GM13976 (cell line): ENCODE measurements around the gene EHF.

ENCODE experiments used
- DNase-seq: peaks from one replicate; pipeline ENCODE4 v3.0.0; 2012; ENCODE audit warnings: low spot score
- CTCF ChIP-seq: IDR thresholded peaks from 2 replicates; pipeline ENCODE4 v1.5.1; 2012; ENCODE audit warnings: borderline replicate concordance, mild to moderate bottlenecking; ENCODE audit not compliant: insufficient read depth; ENCODE audit errors: extremely low read depth, missing control alignments, control extremely low read depth
- in situ Hi-C: fragments of 300-500 bp; cut with MboI; formaldehyde crosslinking; loops from one replicate; pipeline ENCODE4 v1.12.0; 2022; ENCODE audit warnings: low sequenced_read_pairs, mixed read lengths, inconsistent platforms; ENCODE audit not compliant: unreplicated experiment

EHF gene

GRCh38 chr11:34706709-34707461 is 86.0 kb downstream of the EHF start:
- no peak for DNase-seq
- no peak for TF ChIP-seq CTCF
- in situ Hi-C loops, result no loop called here

GRCh38 chr11:34707462-34707840 is 86.6 kb downstream of the EHF start:
- no peak for TF ChIP-seq CTCF
- in situ Hi-C loops, result no loop called here
- DNase-seq, result no peak
